K562 (cell line): ENCODE measurements around the gene FKBP1B. TPM values are rescaled to one million over a fixed set of nuclear protein-coding genes. Genes with fewer than 3 reads are reported as not detected.

Source experiments
- BRD4 ChIP-seq: fragments of 200-600 bp; sonication (generic); IDR thresholded peaks from 2 replicates; pipeline ENCODE4 v1.6.1; 2017; ENCODE audit warnings: inconsistent platforms
- CHAMP1 ChIP-seq: fragments of 450-650 bp; IDR thresholded peaks from 2 replicates; pipeline ENCODE4 v1.6.1; 2016; ENCODE audit warnings: mild to moderate bottlenecking
- FOXA1 ChIP-seq: fragments of 450-650 bp; IDR thresholded peaks from 2 replicates; pipeline ENCODE4 v1.6.1; 2016; ENCODE audit warnings: mild to moderate bottlenecking, borderline replicate concordance
- GABPB1 ChIP-seq: sonication (generic); formaldehyde crosslinking; IDR thresholded peaks from 2 replicates; pipeline ENCODE4 v1.8.0; 2022; ENCODE audit warnings: mild to moderate bottlenecking, missing genetic modification reagents
- HDAC3 ChIP-seq: fragments of 450-650 bp; IDR thresholded peaks from 2 replicates; pipeline ENCODE4 v1.6.1; 2018; ENCODE audit warnings: borderline replicate concordance, mild to moderate bottlenecking, moderate library complexity; ENCODE audit not compliant: partially characterized antibody
- IRF2 ChIP-seq: sonication (generic); formaldehyde crosslinking; IDR thresholded peaks from 2 replicates; pipeline ENCODE4 v1.8.1; 2022; ENCODE audit warnings: mild to moderate bottlenecking, missing genetic modification reagents
- KLF13 ChIP-seq: fragments of 450-650 bp; IDR thresholded peaks from 2 replicates; pipeline ENCODE4 v1.6.1; 2016; ENCODE audit warnings: missing genetic modification characterization, low read depth, mild to moderate bottlenecking, missing compliant biosample characterization, moderate library complexity, borderline replicate concordance
- MEF2D ChIP-seq: conservative IDR thresholded peaks from 2 replicates; pipeline ENCODE4 v1.6.1; 2016; ENCODE audit warnings: low read depth, missing genetic modification characterization, missing compliant biosample characterization
- NCOR1 ChIP-seq: fragments of 450-650 bp; IDR thresholded peaks from 2 replicates; pipeline ENCODE4 v1.6.1; 2016; ENCODE audit warnings: mild to moderate bottlenecking, moderate library complexity
- NFE2L1 ChIP-seq: fragments of 450-650 bp; IDR thresholded peaks from 2 replicates; pipeline ENCODE4 v1.6.1; 2016; ENCODE audit warnings: missing genetic modification characterization, low read depth, mild to moderate bottlenecking, missing compliant biosample characterization, moderate library complexity, borderline replicate concordance
- NRF1 ChIP-seq, 2 experiments: fragments of 450-650 bp; IDR thresholded peaks in 1 of 2; conservative IDR thresholded peaks in 1 of 2; 2 replicates each; pipeline ENCODE4 v1.6.1; 2014; ENCODE audit warnings: mild to moderate bottlenecking in 2 of 2
- RBM22 ChIP-seq: fragments of 200-400 bp; formaldehyde crosslinking; IDR thresholded peaks from 2 replicates; pipeline ENCODE4 v1.6.1; 2018; ENCODE audit warnings: low read length, low read depth; ENCODE audit not compliant: poor library complexity, severe bottlenecking
- ZBTB40 ChIP-seq, 2 experiments: fragments of 450-650 bp in 1 of 2; sonication (generic) in 1 of 2; formaldehyde crosslinking in 1 of 2; IDR thresholded peaks; 2 replicates each; pipeline versions ENCODE4 v1.7.1 to v1.9.0; 2016 to 2022; ENCODE audit warnings: inconsistent platforms in 1 of 2, mild to moderate bottlenecking in 1 of 2, missing genetic modification reagents in 1 of 2
- ZEB2 ChIP-seq: fragments of 450-650 bp; IDR thresholded peaks from 2 replicates; pipeline ENCODE4 v1.6.1; 2016
- ZNF133 ChIP-seq: fragments of 250-450 bp; sonication (Bioruptor Pico); IDR thresholded peaks from 2 replicates; pipeline ENCODE4 v1.4.0; 2020; ENCODE audit warnings: mild to moderate bottlenecking
- ZNF431 ChIP-seq: sonication (generic); formaldehyde crosslinking; IDR thresholded peaks from 2 replicates; pipeline ENCODE4 v1.8.0; 2022; ENCODE audit warnings: mild to moderate bottlenecking, missing genetic modification reagents
- ZNF780A ChIP-seq: fragments of 250-450 bp; sonication (Bioruptor Pico); IDR thresholded peaks from 2 replicates; pipeline ENCODE4 v1.5.0; 2021; ENCODE audit warnings: mild to moderate bottlenecking
- polyA plus RNA-seq, 8 experiments: library from polyadenylated mRNA; depleted of rRNA in 4 of 8; stranded (reverse) in 5 of 8; unstranded in 3 of 8; fragments of >200 nt; fragmentation: Nextera tagmentation in 2 of 8; fragmentation: Illumina TruSeq in 1 of 8; extraction: Ambion mirVana in 2 of 8; extraction: Trizol in 1 of 8; gene quantifications; 2 replicates each; pipeline versions ENCODE4 v1.2.1 to v1.2.3, GENCODE V29; 2011 to 2014; ENCODE audit warnings: inconsistent platforms in 1 of 8, missing spikeins in 1 of 8
- total RNA-seq, 7 experiments: library from RNA; depleted of rRNA in 6 of 7; stranded (reverse); fragments of >200 nt in 6 of 7; fragmentation: Illumina TruSeq in 2 of 7; extraction: Trizol in 2 of 7; gene quantifications; 2 replicates each; pipeline versions ENCODE4 v1.2.1 to v1.2.3, GENCODE V29; 2011 to 2021; ENCODE audit warnings: low replicate concordance in 1 of 7

The FKBP1B gene
- total and polyA plus RNA-seq, 9 of the 15 experiments (the other 6 are each of a cell fraction or from before 2014, with no cell fraction given), result 0.58 to 9.4 (median 1.6) TPM

- TF ChIP-seq ZBTB40 (IDR thresholded peaks at IDR 0.05) (no peak; the same call in 1 of the 2 replicates), ZBTB40 (CRISPR knock-in tag; IDR thresholded peaks at IDR 0.05) (no peak), CHAMP1 (peak; percentile 86), ZEB2 (0 out of 2 replicates have a peak, but pooled peaks have one; percentile 7), ZNF780A (CRISPR knock-in tag) (no peak), ZNF133 (no peak), KLF13 (tag) (no peak), BRD4 (no peak), NFE2L1 (no peak), IRF2 (CRISPR knock-in tag) (no peak), MEF2D (tag) (no peak), NRF1 (conservative IDR thresholded peaks at IDR 0.05 in 1 of 2, IDR thresholded peaks at IDR 0.05 in 1 of 2) (no peak), ZNF431 (CRISPR knock-in tag) (no peak), NCOR1 (no peak; the same call in 1 of the 2 replicates), RBM22 (peak; percentile 52), GABPB1 (CRISPR knock-in tag) (peak; percentile 88), FOXA1 (no peak), HDAC3 (no peak)
Observed at GRCh38 chr2:24084386-24085199, 35.1 kb downstream of the FKBP1B start, which contains the start of gene TP53I3 (continued).
